H1 (cell line): Measurements from ENCODE around the gene CHCHD6.
A peak's percentile ranks its signal among the peaks of the same experiment; 100 is the strongest.

ENCODE experiments used
- CEBPB ChIP-seq: IDR thresholded peaks from 2 replicates; pipeline ENCODE4 v1.6.1; 2012; ENCODE audit warnings: low read depth, low read length
- EP300 ChIP-seq, 2 experiments: IDR thresholded peaks; 1 replicate in 1 of 2; 2 replicates in 1 of 2; pipeline ENCODE4 v1.6.1; 2011 to 2012; ENCODE audit warnings: low read depth in 2 of 2, low read length in 2 of 2, mild to moderate bottlenecking in 2 of 2, borderline replicate concordance in 1 of 2, inconsistent platforms in 1 of 2, moderate library complexity in 1 of 2
- EZH2 ChIP-seq: fragments of 200-600 bp; sonication (generic); IDR thresholded peaks from 2 replicates; pipeline ENCODE4 v1.7.1; 2012; ENCODE audit warnings: low read depth, mild to moderate bottlenecking, moderate library complexity, low read length, inconsistent platforms; ENCODE audit not compliant: severe bottlenecking
- MAFK ChIP-seq: IDR thresholded peaks from 2 replicates; pipeline ENCODE4 v1.6.1; 2012; ENCODE audit warnings: low read depth, mild to moderate bottlenecking, improper control_type of control experiment, low read length
- POLR2A ChIP-seq, 2 experiments: IDR thresholded peaks; 1 replicate in 1 of 2; 2 replicates in 1 of 2; pipeline ENCODE4 v1.6.1; 2011; ENCODE audit warnings: low read depth in 2 of 2, low read length in 2 of 2, mild to moderate bottlenecking in 2 of 2; ENCODE audit errors: control extremely low read depth in 1 of 2
- RBBP5 ChIP-seq: IDR thresholded peaks from 2 replicates; pipeline ENCODE4 v1.7.1; 2012; ENCODE audit warnings: low read depth, mild to moderate bottlenecking, inconsistent platforms, low read length, moderate library complexity, borderline replicate concordance
- TCF12 ChIP-seq: IDR thresholded peaks from 2 replicates; pipeline ENCODE4 v1.6.1; 2011; ENCODE audit warnings: low read depth, mild to moderate bottlenecking, low read length
- ZNF274 ChIP-seq: IDR thresholded peaks from 2 replicates; pipeline ENCODE4 v1.7.0; 2012; ENCODE audit warnings: low read length, borderline replicate concordance; ENCODE audit errors: extremely low read depth
- TF ChIP-seq, protein P1 (sequence below), 3 experiments: IDR thresholded peaks; 1 replicate in 2 of 3; 2 replicates in 1 of 3; pipeline versions ENCODE4 v1.5.1 to v1.6.1; 2011; ENCODE audit warnings: low read length in 3 of 3, mild to moderate bottlenecking in 3 of 3, inconsistent platforms in 2 of 3, low read depth in 1 of 3, moderate library complexity in 1 of 3; ENCODE audit not compliant: insufficient read depth in 1 of 3; ENCODE audit errors: control extremely low read depth in 1 of 3

DNA sequence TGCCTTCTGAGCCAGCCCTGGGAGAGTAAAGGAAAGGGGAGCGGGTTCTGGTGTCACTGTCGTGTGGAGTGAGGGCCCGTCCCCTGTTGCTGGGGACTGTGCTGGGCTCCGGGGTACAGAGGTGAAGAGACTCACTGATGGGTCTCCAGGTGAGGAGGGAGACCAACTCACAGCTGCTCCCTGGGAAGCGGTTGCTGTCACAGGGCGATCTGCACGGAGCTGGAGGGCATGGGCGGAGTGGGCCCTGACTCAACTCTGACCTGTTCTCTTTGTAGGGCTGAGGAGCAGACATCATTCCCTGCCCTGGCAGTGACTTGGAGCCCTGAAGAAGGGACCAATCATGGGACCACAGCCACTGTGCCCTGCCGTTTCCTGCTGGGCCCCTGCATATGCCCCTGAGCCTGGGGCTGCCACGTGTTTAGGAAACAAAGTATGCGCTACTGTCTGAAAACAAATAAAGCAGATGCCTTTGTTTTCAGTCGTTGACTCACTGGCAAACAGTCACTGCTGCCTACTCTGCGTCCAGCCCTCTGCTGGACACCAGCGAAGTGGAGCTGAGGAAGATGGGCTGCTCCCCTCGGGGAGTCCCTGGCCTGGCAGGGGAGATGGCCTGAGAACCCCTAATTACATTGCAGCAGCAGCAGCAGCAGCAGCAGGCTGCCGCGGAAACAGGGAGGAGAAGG is 256.0 kb downstream of the CHCHD6 start:
- TF ChIP-seq, protein P1, sequence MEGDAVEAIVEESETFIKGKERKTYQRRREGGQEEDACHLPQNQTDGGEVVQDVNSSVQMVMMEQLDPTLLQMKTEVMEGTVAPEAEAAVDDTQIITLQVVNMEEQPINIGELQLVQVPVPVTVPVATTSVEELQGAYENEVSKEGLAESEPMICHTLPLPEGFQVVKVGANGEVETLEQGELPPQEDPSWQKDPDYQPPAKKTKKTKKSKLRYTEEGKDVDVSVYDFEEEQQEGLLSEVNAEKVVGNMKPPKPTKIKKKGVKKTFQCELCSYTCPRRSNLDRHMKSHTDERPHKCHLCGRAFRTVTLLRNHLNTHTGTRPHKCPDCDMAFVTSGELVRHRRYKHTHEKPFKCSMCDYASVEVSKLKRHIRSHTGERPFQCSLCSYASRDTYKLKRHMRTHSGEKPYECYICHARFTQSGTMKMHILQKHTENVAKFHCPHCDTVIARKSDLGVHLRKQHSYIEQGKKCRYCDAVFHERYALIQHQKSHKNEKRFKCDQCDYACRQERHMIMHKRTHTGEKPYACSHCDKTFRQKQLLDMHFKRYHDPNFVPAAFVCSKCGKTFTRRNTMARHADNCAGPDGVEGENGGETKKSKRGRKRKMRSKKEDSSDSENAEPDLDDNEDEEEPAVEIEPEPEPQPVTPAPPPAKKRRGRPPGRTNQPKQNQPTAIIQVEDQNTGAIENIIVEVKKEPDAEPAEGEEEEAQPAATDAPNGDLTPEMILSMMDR (IDR thresholded peaks at IDR 0.05; ENCODE audit: control extremely low read depth in 1 of 3, insufficient read depth in 1 of 3, low read depth in 1 of 3, low read length in 3 of 3), result peak in 2 of 3 experiments; percentile 16 to 46; a peak in 2 of 4 replicates
- no peak for TF ChIP-seq CEBPB
- no peak for TF ChIP-seq EZH2
- TF ChIP-seq ZNF274, result no peak
- TF ChIP-seq POLR2A (IDR thresholded peaks at IDR 0.05; ENCODE audit: control extremely low read depth in 1 of 2, low read depth in 2 of 2, low read length in 2 of 2), result no peak
- TF ChIP-seq RBBP5, result no peak
- no peak for TF ChIP-seq MAFK
- TF ChIP-seq EP300 (IDR thresholded peaks at IDR 0.05; ENCODE audit: borderline replicate concordance in 1 of 2, low read depth in 2 of 2, low read length in 2 of 2), result no peak
- TF ChIP-seq TCF12, result no peak
